ENCODE data around the gene MACROD2.

- no peak for TF ChIP-seq REST (IDR thresholded peaks at IDR 0.05)
- no peak for TF ChIP-seq TAF1 (conservative IDR thresholded peaks at IDR 0.05)
- no peak for TF ChIP-seq CTCF (IDR thresholded peaks at IDR 0.05; ENCODE audit: low read depth, low read length, missing input control)
- no peak for TF ChIP-seq EGR1 (IDR thresholded peaks at IDR 0.05; ENCODE audit: low read depth in 2 of 2)
- TF ChIP-seq JUND (IDR thresholded peaks at IDR 0.05) = no peak
Observed at GRCh38 chr20:14562981-14563380, 567.7 kb downstream of the MACROD2 start.

All from liver (tissue), 3 donors.